Esophagus muscularis mucosa (tissue), 4 donors: Measurements from ENCODE around the gene FGF22. TPM values are rescaled to one million over a fixed set of nuclear protein-coding genes. Genes with fewer than 3 reads are reported as not detected.
"Not testable (repeated sequence)": the region's sequence is repeated elsewhere in the genome, so short reads cannot be mapped to it uniquely, and the experiment has no call there.

Experiments used
- DNase-seq: peaks from one replicate; pipeline ENCODE4 v3.0.0-alpha.2; 2017; ENCODE audit errors: extremely low spot score
- H3K27ac ChIP-seq, 4 donors: fragments of 200-600 bp; sonication (generic); replicated peaks in 1 of 4; 1 replicate in 3 of 4; 2 replicates in 1 of 4; pipeline ENCODE4 v1.5.1; 2016 to 2019; ENCODE audit warnings: mild to moderate bottlenecking in 1 of 4
- H3K27me3 ChIP-seq, 4 donors: fragments of 200-600 bp; sonication (generic); one replicate each; pipeline versions ENCODE4 v1.5.1 to v1.6.0; 2016 to 2019
- H3K36me3 ChIP-seq, 4 donors: fragments of 200-600 bp; sonication (generic); one replicate each; pipeline ENCODE4 v1.5.1; 2016 to 2019
- H3K4me1 ChIP-seq, 4 donors: fragments of 200-600 bp; sonication (generic); one replicate each; pipeline ENCODE4 v1.5.1; 2016 to 2019
- H3K4me3 ChIP-seq, 4 donors: fragments of 200-600 bp; sonication (generic); 1 replicate in 2 of 4; 2 replicates in 2 of 4; pipeline ENCODE4 v1.5.1; 2016 to 2019; ENCODE audit warnings: mild to moderate bottlenecking in 4 of 4, moderate library complexity in 1 of 4
- H3K9me3 ChIP-seq, 4 donors: fragments of 200-600 bp; sonication (generic); 1 replicate in 3 of 4; 2 replicates in 1 of 4; pipeline ENCODE4 v1.5.1; 2016 to 2019
- EP300 ChIP-seq: sonication (generic); formaldehyde crosslinking; IDR thresholded peaks from one replicate; pipeline ENCODE4 v1.6.1; 2017; ENCODE audit warnings: antibody characterized with exemption
- POLR2A ChIP-seq: fragments of 450-650 bp; IDR thresholded peaks from one replicate; pipeline ENCODE4 v1.6.1; 2017; ENCODE audit warnings: antibody characterized with exemption, moderate library complexity, mild to moderate bottlenecking, low read depth
- POLR2AphosphoS5 ChIP-seq, 2 donors: sonication (generic); formaldehyde crosslinking; IDR thresholded peaks; one replicate each; pipeline ENCODE4 v1.6.1; 2017; ENCODE audit warnings: antibody characterized with exemption in 2 of 2
- WGBS: methylation state at CpG from one replicate; pipeline ENCODE4 v1.1.5; 2018; 5-methylcytosine and 5-hydroxymethylcytosine counted together
- intact Hi-C: fragments of 100-400 bp; cut with DNase I; formaldehyde crosslinking; loops from one replicate; pipeline ENCODE4 v1.15.1; 2023
- total RNA-seq, 4 donors: library from RNA; depleted of rRNA; stranded (reverse); fragments of >200 nt; gene quantifications; one replicate each; pipeline versions ENCODE4 v1.1.0 to v1.2.1, GENCODE V29; 2016
- TF ChIP-seq, protein P1 (sequence below), 3 experiments: fragments of 200-600 bp in 2 of 3; fragments of 450-650 bp in 1 of 3; sonication (generic) in 2 of 3; IDR thresholded peaks; one replicate each; pipeline ENCODE4 v1.5.1; 2017 to 2019; ENCODE audit warnings: antibody characterized with exemption in 3 of 3, mild to moderate bottlenecking in 2 of 3, moderate library complexity in 1 of 3

FGF22 gene
- total RNA-seq, 4 donors from 2014 or later, result 0.50 to 2.1 (median 1.4) TPM

DNA sequence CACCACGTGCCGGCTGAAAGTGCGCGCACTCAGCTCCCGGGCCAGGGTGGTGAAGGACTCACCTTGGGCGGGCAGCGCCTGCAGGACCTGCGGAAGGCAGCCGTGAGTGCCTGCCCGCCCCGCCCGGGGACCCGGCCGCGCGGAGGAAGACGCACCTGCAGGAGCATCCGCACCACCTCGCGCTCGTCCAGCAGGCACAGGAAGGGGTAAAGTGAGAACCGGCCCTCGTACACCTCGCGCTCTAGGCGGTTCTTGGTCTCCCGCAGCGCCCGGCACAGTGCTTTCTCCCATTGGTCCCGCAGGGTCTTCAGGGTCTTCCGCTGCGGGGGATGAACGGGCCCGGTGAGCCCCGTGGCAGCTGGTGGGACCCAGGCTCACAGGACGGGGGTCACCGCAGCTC is 17.0 kb upstream of the FGF22 start:
- no peak for DNase-seq
- WGBS, result 100% methylated on average over 15 of the region's 37 CpGs
- intact Hi-C loops, result no loop called here
- peaks cover 0 to 16% (median 0%) of the 10 kb centered on the region in 4 donors for H3K27me3 ChIP-seq
- H3K4me1 ChIP-seq, result peaks cover 0 to 2% (median 0%) of the 10 kb centered on the region in 4 donors
- H3K36me3 ChIP-seq, result peaks cover 65 to 91% (median 87%) of the 10 kb centered on the region in 4 donors
- no peak for TF ChIP-seq EP300
- no peak overlapping the region for H3K4me3 ChIP-seq
- H3K27ac ChIP-seq, result no peak overlapping the region
- H3K9me3 ChIP-seq, result no peaks in the 10 kb centered on the region

DNA sequence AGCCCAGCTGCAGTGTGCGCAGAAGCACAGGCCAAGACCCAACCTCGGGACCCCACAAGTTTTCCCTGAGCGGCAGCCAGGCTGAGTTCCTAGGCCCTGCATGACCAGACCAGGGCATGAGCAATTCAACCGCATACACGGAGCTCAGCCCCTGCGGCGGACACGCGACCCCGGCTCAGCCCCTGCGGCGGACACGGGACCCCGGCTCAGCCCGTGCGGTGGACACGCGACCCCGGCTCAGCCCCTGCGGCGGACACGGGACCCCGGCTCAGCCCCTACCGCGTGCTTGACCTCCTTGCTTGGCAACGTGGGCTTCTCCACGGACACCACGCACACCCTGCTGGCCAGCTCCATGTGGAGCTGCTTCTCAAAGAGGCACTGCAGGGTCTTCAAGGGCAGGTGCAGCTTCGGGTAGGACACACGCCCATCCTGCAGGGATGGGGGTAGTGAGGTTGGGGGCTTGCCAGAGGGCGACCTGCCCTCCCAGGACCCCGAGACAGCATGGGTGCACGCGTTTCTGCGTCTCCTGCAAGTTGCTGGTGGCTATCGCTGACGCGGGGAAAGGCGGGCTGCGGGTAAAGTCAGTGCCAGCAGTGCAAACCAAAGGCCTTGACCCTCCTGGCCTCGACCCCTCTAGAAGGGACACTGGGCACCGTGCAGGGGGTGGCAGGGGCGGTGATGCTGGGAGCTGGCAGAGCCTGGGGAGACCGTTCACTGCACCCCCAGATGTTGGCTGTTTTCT is 16.3 kb upstream of the FGF22 start:
- Histone ChIP-seq H3K4me3 (no peak overlapping the region), H3K4me1 (peaks cover 0 to 2% (median 0%) of the 10 kb centered on the region in 4 donors), H3K36me3 (peaks cover 58 to 91% (median 87%) of the 10 kb centered on the region in 4 donors), H3K27me3 (peaks cover 0 to 9% (median 0%) of the 10 kb centered on the region in 4 donors), H3K27ac (no peak overlapping the region), H3K9me3 (no peaks in the 10 kb centered on the region)
- 92% methylated on average over 27 of the region's 44 CpGs for WGBS
- intact Hi-C loops, result no loop called here
- no peak for DNase-seq
- TF ChIP-seq POLR2AphosphoS5 (IDR thresholded peaks at IDR 0.05) (no peak), POLR2A (no peak), EP300 (no peak)
- TF ChIP-seq, protein P1, sequence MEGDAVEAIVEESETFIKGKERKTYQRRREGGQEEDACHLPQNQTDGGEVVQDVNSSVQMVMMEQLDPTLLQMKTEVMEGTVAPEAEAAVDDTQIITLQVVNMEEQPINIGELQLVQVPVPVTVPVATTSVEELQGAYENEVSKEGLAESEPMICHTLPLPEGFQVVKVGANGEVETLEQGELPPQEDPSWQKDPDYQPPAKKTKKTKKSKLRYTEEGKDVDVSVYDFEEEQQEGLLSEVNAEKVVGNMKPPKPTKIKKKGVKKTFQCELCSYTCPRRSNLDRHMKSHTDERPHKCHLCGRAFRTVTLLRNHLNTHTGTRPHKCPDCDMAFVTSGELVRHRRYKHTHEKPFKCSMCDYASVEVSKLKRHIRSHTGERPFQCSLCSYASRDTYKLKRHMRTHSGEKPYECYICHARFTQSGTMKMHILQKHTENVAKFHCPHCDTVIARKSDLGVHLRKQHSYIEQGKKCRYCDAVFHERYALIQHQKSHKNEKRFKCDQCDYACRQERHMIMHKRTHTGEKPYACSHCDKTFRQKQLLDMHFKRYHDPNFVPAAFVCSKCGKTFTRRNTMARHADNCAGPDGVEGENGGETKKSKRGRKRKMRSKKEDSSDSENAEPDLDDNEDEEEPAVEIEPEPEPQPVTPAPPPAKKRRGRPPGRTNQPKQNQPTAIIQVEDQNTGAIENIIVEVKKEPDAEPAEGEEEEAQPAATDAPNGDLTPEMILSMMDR (IDR thresholded peaks at IDR 0.05), result no peak

DNA sequence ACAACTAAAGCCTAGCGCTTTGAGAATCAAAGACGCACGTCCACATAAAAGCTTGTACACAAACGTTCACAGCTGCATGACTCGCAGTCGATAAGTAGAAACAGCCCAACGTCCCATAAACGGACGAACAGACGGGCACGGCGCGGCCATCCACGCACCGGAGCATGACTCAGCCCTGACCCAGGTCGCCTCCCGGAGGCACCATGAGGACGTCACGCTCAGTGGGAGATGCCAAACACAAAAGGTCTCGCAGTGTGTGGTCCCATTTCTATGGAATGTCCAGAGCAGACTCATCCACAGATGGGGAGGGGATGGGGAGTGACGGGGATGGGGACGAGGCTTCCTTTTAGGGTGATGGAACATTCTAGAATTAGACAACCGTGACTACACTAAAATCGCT is 15.7 kb upstream of the FGF22 start:
- no peaks in the 10 kb centered on the region for H3K9me3 ChIP-seq
- peaks cover 0 to 3% (median 0%) of the 10 kb centered on the region in 4 donors for H3K27me3 ChIP-seq
- no peak overlapping the region for H3K4me3 ChIP-seq
- TF ChIP-seq POLR2A (no peak), EP300 (no peak), POLR2AphosphoS5 (IDR thresholded peaks at IDR 0.05) (peak in 1 of 2 donors; percentile 8)
- TF ChIP-seq, protein P1 (IDR thresholded peaks at IDR 0.05), result no peak
- peaks cover 0 to 2% (median 0%) of the 10 kb centered on the region in 4 donors for H3K4me1 ChIP-seq
- peaks cover 55 to 91% (median 86%) of the 10 kb centered on the region in 4 donors for H3K36me3 ChIP-seq
- H3K27ac ChIP-seq, result no peak overlapping the region
- WGBS, result 79% methylated on average over 24 of the region's 24 CpGs
- intact Hi-C loops, result no loop called here
- no peak for DNase-seq

DNA sequence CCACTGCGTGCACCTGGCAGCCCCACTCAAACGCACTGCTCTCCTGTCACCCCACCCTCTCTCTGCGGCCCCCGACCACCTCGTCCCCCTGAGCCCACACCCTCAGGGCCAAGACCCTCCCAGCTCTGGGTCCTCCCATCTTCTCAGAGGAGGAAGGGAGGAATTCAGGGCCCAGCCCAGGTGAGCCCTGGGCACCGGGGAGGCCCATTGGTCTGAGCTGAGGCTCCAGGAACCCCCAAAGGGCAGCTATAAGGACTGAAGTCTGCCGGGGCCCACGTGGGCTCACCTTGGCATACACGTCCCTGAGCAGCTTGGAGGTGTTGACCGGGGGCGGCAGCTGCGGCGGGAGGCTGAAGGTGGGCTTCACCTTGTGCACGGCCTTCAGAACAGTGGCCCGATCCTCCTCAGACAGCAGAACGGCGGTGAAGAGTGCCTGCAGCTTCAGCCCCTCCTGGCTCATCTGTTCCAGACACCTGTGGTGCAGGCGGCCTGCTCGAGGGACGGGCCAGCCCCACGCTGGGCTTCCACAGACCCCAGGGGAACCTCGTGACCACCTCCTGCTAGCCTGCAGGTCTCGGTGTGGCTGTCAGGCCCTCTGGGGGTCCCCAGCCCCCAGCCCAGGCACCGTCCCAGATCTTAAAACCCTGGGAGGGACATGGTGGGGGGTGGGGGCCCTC is 15.1 kb upstream of the FGF22 start:
- intact Hi-C loops, result no loop called here
- no peak for DNase-seq
- Histone ChIP-seq H3K36me3 (peaks cover 55 to 91% (median 86%) of the 10 kb centered on the region in 4 donors), H3K27me3 (no peaks in the 10 kb centered on the region), H3K9me3 (no peaks in the 10 kb centered on the region), H3K4me1 (peaks cover 0 to 5% (median 2%) of the 10 kb centered on the region in 4 donors), H3K27ac (no peak overlapping the region), H3K4me3 (no peak overlapping the region)
- 87% methylated on average over 21 of the region's 24 CpGs for WGBS
- TF ChIP-seq EP300, result no peak

DNA sequence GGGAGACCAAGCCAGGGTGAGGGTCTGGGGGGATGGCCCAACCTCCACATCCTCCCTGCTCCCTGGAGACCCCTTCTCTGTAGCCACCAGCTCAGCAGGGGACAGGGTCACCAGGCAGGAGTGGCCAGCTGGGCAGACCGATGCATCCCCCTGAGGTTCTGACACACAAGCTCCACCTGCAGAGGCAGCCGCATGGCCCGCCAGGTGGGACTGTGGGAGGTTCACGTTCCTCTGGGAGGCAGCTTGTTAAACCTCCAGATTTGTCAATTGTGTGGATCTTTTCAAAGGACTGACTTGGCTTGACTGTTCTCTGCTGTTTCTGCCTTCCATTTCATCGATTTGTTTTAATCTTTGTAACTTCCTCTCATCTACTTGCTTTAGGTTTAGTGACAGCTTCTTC is 14.4 kb upstream of the FGF22 start:
- 100% methylated on average over 5 of the region's 5 CpGs for WGBS
- TF ChIP-seq POLR2AphosphoS5 (IDR thresholded peaks at IDR 0.05) (no peak), POLR2A (no peak), EP300 (no peak)
- TF ChIP-seq, protein P1 (IDR thresholded peaks at IDR 0.05), result no peak
- peaks cover 0 to 10% (median 9%) of the 10 kb centered on the region in 4 donors for H3K4me1 ChIP-seq

DNA sequence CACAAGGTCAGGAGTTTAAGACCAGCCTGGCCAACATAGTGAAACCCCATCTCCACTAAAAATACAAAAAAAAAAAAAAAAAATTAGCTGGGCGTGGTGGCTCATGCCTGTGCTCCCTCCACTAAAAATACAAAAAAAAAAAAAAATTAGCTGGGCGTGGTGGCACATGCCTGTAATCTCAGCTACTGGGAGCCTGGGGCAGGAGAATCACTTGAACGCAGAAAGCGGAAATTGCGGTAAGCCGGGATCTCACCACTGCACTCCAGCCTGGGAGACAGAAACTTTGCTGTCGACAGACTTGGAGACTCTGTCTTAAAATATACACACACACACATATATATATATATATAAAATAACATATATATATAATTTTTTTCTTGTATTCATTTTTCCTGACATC is 13.1 kb upstream of the FGF22 start:
- H3K27me3 ChIP-seq, H3K9me3 ChIP-seq, DNase-seq, intact Hi-C loops, H3K4me3 ChIP-seq, H3K27ac ChIP-seq: not testable (repeated sequence)
- Histone ChIP-seq H3K36me3 (peaks cover 36 to 91% (median 81%) of the 10 kb centered on the region in 4 donors), H3K4me1 (peaks cover 0 to 23% (median 15%) of the 10 kb centered on the region in 4 donors)
- 93% methylated on average over 7 of the region's 7 CpGs for WGBS

More for the DNA sequence above, 14.4 kb upstream of the FGF22 start:
- H3K4me3 ChIP-seq, result no peak overlapping the region
- peaks cover 48 to 91% (median 83%) of the 10 kb centered on the region in 4 donors for H3K36me3 ChIP-seq
- intact Hi-C loops, result no loop called here
- no peak overlapping the region for H3K27ac ChIP-seq
- H3K27me3 ChIP-seq, result no peaks in the 10 kb centered on the region
- H3K9me3 ChIP-seq, result no peaks in the 10 kb centered on the region
- no peak for DNase-seq
